Ovary (tissue), 9 donors: ENCODE results near the gene TRAPPC14. TPM values are rescaled to one million over a fixed set of nuclear protein-coding genes. Genes with fewer than 3 reads are reported as not detected.

Experiments used
- DNase-seq, 5 donors: peaks; one replicate each; pipeline ENCODE4 v3.0.0-alpha.2; 2019 to 2020
- H3K27ac ChIP-seq, 2 donors: fragments of 200-600 bp; one replicate each; pipeline versions ENCODE4 v1.5.1 to v1.8.0; 2019 to 2022
- H3K27me3 ChIP-seq: fragments of 200-600 bp; one replicate; pipeline ENCODE4 v1.8.0; 2022
- H3K36me3 ChIP-seq: fragments of 200-600 bp; sonication (generic); one replicate; pipeline ENCODE4 v1.5.1; 2019
- H3K4me1 ChIP-seq: one replicate; pipeline ENCODE4 v1.8.1; 2013; ENCODE audit warnings: mild to moderate bottlenecking, moderate library complexity; ENCODE audit not compliant: insufficient read depth
- H3K4me3 ChIP-seq: fragments of 200-600 bp; sonication (generic); one replicate; pipeline ENCODE4 v1.5.1; 2017
- H3K9me3 ChIP-seq, 2 donors: fragments of 200-600 bp in 1 of 2; sonication (generic) in 1 of 2; one replicate each; pipeline versions ENCODE4 v1.5.1 to v1.8.1; 2013 to 2019; ENCODE audit warnings: mild to moderate bottlenecking in 1 of 2, moderate library complexity in 1 of 2
- CTCF ChIP-seq, 3 donors: fragments of 450-650 bp in 2 of 3; fragments of 200-600 bp in 1 of 3; IDR thresholded peaks; one replicate each; pipeline versions ENCODE4 v1.5.1 to v1.8.0; 2016 to 2022; ENCODE audit warnings: antibody characterized with exemption in 3 of 3, mild to moderate bottlenecking in 1 of 3
- EP300 ChIP-seq: sonication (generic); formaldehyde crosslinking; IDR thresholded peaks from one replicate; pipeline ENCODE4 v1.6.1; 2017; ENCODE audit warnings: antibody characterized with exemption
- POLR2A ChIP-seq: fragments of 450-650 bp; IDR thresholded peaks from one replicate; pipeline ENCODE4 v1.6.1; 2017; ENCODE audit warnings: antibody characterized with exemption, mild to moderate bottlenecking, moderate library complexity
- WGBS, 3 donors: extraction: QIAGEN DNeasy Blood & Tissue Kit in 1 of 3; methylation state at CpG; one replicate each; pipeline versions ENCODE4 v1.1.5 to v1.1.7; 2013 to 2017; 5-methylcytosine and 5-hydroxymethylcytosine counted together
- intact Hi-C, 4 donors: fragments of 100-400 bp; cut with DNase I; formaldehyde crosslinking; loops; one replicate each; pipeline versions ENCODE4 v1.11.0 to v1.15.1; 2022 to 2023
- polyA plus RNA-seq, 2 donors: library from polyadenylated mRNA; stranded (reverse); fragments of 200-250 nt in 1 of 2; fragments of 350-450 nt in 1 of 2; fragmentation: Illumina TruSeq in 1 of 2; extraction: RNeasy Lipid Tissue Mini Kit (QIAGEN cat#74804) in 1 of 2; gene quantifications; one replicate each; pipeline ENCODE4 v1.2.3, GENCODE V29; 2013 to 2014
- total RNA-seq, 7 donors: library from RNA; depleted of rRNA in 2 of 7; stranded (reverse); fragments of >200 nt in 2 of 7; fragmentation: NEBNext Ultra II Directional in 3 of 7; extraction: Animal tissue kit (Norgen Biotek cat#: 25700) in 3 of 7; gene quantifications; one replicate each; pipeline versions ENCODE4 v1.1.0 to v1.2.4, GENCODE V29; 2016 to 2023
- donor health status: DM: no; HTN: no; CAD: no; lungs with moderate emphysema.
- donor health status: DM: no; HTN: no; CAD: no.
- donor health status: Bipolar disorder and iron deficiency.
- donor health status: DM: yes; HTN: yes; CAD: no.
- donor health status: DM: no; HTN: no; CAD: no.
- donor health status: DM: yes; HTN: yes; CAD: no.

Gene TRAPPC14
- total and polyA plus RNA-seq, 9 donors = 2.8 to 27.2 (median 14.3) TPM

DNA sequence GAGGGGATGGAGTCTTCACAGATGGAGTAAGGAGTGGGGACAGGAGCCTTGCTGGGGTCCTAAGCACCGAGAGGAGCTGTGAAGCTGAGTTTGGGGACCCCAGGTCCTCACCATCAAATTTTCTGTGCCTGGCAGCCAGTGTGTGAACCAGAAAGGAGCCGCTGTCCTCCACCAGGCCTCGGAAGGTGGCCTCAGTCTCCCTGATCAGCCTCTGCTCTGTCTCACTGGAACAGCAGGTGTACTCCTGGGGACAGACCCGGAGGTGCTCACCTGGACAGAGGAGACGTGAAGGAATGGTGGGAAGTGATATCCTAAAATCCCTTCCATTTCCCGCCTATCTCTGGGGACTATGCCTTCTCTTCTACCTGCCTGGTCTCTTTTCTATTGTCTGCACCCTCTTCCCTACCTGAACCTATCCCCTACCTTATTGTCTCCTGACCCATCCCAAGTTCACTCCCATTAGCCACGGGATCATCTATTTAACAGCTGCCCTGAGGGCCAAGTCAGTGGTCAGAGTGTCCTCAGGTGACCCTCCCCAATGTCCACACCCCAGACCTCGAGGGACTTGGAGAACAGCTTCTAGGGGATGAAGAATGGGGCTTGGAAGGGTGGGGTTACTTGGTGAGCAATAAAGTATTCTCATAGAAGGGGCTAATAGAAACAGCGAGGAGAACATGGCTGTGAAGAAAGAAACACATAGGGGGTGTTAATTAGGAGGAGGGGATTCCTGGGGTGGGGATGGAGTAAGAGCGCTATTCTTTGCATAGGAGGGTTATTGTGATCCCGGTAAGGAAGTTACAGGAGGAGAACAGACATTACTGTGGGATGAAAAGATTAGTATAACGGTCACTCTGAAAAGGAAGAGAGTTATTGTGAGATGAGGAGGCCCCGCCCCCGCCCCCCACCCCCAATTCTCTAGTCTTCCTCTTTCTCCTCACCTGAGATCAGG is 17.8 kb upstream of the TRAPPC14 start:
- 45 to 51% (median 48%) methylated on average over 14 of the region's 14 CpGs for WGBS, 3 donors
- no peak for TF ChIP-seq EP300
- no peak for TF ChIP-seq POLR2A
- no peak for TF ChIP-seq CTCF (IDR thresholded peaks at IDR 0.05)
- DNase-seq = no peak
- Histone ChIP-seq H3K36me3 (no peaks in the 10 kb centered on the region), H3K27me3 (no peaks in the 10 kb centered on the region), H3K27ac (no peak overlapping the region), H3K9me3 (no peaks in the 10 kb centered on the region), H3K4me3 (peak overlapping the region; percentile 43), H3K4me1 (no peaks in the 10 kb centered on the region)
- intact Hi-C loops = no loop called here

- Histone ChIP-seq H3K27ac (no peak overlapping the region), H3K4me1 (no peaks in the 10 kb centered on the region), H3K36me3 (no peaks in the 10 kb centered on the region), H3K4me3 (no peak overlapping the region), H3K9me3 (no peaks in the 10 kb centered on the region), H3K27me3 (no peaks in the 10 kb centered on the region)
- intact Hi-C loops = no loop called here
- 93 to 94% (median 94%) methylated on average over 14 of the region's 14 CpGs for WGBS, 3 donors
- DNase-seq = no peak
- TF ChIP-seq EP300 (no peak), POLR2A (no peak), CTCF (IDR thresholded peaks at IDR 0.05) (no peak)
Observed at GRCh38 chr7:100175296-100175935, 16.9 kb upstream of the TRAPPC14 start.

- Histone ChIP-seq H3K36me3 (no peaks in the 10 kb centered on the region), H3K27ac (no peak overlapping the region), H3K4me1 (no peaks in the 10 kb centered on the region), H3K9me3 (no peaks in the 10 kb centered on the region), H3K4me3 (no peak overlapping the region), H3K27me3 (no peaks in the 10 kb centered on the region)
- no peak for TF ChIP-seq CTCF (IDR thresholded peaks at IDR 0.05)
- no peak for TF ChIP-seq EP300
- intact Hi-C loops = no loop called here
- no peak for DNase-seq
- 84 to 92% (median 85%) methylated on average over 5 of the region's 5 CpGs for WGBS, 3 donors
Observed at GRCh38 chr7:100174582-100174981, 16.1 kb upstream of the TRAPPC14 start.

- Histone ChIP-seq H3K4me1 (no peaks in the 10 kb centered on the region), H3K27ac (no peak overlapping the region), H3K4me3 (no peak overlapping the region), H3K9me3 (no peaks in the 10 kb centered on the region), H3K36me3 (no peaks in the 10 kb centered on the region), H3K27me3 (no peaks in the 10 kb centered on the region)
- DNase-seq = no peak
- TF ChIP-seq POLR2A = no peak
- no peak for TF ChIP-seq EP300
- no peak for TF ChIP-seq CTCF (IDR thresholded peaks at IDR 0.05)
- intact Hi-C loops = no loop called here
- 88 to 90% (median 89%) methylated on average over 11 of the region's 11 CpGs for WGBS, 3 donors
Observed at GRCh38 chr7:100173806-100174495, 15.4 kb upstream of the TRAPPC14 start.
